ENCODE results near the gene SLC9A4.
A peak's percentile ranks its signal among the peaks of the same experiment; 100 is the strongest.

The SLC9A4 gene

GRCh38 chr2:102504833-102505232 lies 31.8 kb downstream of the SLC9A4 start:
- no peak for DNase-seq

DNA sequence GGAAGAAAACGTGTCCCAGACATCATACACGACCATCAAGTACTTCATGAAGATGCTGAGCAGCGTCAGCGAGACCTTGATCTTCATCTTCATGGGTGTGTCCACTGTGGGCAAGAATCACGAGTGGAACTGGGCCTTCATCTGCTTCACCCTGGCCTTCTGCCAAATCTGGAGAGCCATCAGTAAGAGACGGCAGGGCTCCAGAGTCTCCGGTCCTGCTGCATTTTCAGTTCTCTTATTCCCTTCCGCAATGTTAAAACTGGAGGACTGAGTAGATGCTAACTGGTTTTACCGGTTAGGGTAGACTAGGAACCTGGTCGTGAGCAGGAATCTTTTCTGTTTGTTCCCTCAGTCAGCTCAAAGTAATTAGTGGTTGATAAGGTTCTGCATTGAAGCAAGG lies 32.3 kb downstream of the SLC9A4 start:
- DNase-seq = no peak

- DNase-seq = no peak
Observed at GRCh38 chr2:102506743-102507142, 33.7 kb downstream of the SLC9A4 start.

DNA sequence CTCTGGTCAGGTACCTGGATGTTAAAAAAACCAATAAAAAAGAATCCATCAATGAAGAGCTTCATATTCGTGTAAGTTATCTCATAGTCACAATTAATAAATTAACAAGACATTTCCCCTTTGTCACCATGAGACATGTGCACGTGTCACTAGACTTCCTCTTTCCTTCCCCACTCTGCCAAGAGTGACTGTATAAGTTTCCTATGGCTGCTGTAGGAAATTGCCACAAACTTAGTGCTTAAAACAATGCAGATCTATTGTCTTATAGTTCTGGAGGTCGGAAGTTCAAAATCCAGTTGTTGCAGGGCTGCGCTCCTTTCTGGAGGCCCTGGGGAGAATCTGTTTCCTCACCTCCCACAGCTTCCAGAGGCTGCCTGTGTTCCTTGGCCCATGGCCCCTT lies 35.8 kb downstream of the SLC9A4 start:
- peak; percentile 65 for DNase-seq

- DNase-seq = peak; percentile 8
Observed at GRCh38 chr2:102509749-102510148, 36.7 kb downstream of the SLC9A4 start.

DNA sequence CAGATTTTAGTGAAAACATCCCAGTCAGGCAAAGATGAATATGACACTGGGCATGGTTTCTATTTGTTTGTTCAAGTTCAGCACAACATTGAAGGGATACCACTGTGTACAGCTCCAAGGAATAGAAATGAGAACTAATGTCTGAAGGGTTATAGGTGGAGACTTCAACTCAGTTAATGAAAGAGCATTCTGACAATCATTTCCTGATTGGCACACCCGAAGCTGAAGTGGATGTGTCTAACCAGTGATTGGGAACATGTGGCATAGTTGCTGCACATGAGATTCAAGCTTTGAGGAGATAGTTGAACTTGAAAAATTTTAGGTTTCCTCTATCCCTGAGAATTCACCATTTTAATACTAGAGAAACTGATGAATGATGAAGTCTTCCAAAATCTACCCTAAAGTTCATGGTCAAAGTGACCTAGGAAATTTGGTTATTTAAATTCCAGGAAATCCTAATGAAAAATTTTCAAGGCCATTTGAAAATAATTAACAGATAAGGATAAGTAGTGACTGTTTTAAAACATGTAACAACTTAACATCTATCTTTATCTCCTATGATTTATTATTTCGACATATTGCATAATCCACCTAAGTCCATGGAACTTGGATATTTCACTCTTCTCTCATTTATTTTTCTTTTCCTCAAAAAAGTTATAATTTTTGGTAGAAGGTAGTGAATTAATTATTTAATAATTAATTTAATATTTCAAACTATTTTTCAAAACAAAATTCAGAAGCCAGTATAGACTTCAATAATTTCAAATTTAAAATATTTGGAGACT lies 38.0 kb downstream of the SLC9A4 start:
- no peak for DNase-seq

DNA sequence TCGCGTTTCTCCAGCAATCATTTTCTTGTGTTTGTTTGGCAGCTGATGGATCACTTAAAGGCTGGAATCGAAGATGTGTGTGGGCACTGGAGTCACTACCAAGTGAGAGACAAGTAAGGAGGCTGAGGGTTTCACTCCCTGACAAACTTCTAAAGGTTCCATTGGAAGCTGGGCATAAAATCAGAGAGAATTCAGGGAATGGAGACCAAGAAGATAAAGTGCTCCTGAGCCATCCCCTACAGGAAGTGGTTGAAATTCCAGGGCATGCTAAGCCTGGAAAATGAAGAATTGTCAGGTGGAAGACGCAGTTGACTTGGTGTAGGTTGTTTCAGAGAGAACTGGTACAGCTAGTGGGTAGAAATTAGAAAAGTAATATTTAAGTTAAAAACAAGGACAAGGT lies 39.1 kb downstream of the SLC9A4 start:
- no peak for DNase-seq

- DNase-seq = no peak
Observed at GRCh38 chr2:102513355-102513939, 40.4 kb downstream of the SLC9A4 start.

- DNase-seq = no peak
Observed at GRCh38 chr2:102514061-102514785, 41.2 kb downstream of the SLC9A4 start.

DNA sequence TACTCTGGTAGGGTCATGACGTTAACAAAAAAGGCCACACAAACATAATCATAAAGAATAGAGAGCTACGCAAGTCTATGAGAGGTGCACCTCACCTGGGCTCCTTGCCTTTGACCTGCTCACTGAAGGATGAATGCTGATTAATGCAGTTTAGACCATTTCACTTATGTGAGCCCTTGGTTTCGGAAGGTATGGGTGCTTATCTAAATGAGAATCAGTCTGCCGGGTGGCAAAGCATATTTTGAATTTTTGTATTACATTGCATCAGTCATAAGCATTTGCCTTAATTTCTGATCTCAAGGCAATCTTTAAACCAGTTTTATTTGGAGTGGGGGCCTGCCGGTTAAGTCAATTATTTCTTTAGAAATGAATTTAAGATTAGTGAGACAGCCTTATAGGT lies 42.8 kb downstream of the SLC9A4 start:
- no peak for DNase-seq

DNA sequence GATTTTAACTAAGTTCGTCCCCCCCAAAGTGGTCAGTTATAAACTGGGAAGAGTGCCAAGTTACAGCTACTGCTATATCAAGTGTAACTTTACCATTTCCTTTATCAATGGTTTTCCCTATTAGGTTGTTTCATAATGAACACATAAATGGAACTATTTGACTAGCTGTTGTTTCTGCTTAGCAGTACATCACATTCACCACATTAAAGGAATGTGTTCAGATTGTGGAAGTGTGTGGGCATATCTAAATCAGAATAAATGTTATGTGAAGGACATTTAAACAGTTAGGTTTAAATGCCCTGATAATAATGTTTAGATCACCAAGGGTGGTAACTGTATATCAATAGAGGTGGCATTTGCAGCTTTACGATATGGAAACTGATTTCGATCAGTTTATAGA lies 45.1 kb downstream of the SLC9A4 start:
- DNase-seq = no peak

DNA sequence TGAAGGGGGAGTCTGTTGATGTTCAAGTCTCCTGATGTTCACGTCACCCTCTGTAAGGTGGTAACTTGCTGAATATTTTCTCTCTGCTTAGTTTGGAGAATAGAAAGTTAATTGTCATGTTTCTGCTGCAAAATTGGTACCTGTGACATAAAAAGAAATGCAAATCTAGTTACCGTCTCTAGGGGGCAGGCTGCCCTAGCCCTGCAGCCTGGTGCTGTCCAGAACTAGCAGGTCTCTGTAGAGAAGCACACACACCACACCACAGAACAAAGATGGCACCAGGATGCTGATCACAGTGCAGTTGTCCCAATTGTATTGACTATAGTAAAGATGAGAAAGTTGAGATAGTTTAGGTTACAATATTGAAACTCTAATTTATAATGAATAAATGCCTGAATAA lies 47.0 kb downstream of the SLC9A4 start:
- DNase-seq = peak; percentile 71

DNA sequence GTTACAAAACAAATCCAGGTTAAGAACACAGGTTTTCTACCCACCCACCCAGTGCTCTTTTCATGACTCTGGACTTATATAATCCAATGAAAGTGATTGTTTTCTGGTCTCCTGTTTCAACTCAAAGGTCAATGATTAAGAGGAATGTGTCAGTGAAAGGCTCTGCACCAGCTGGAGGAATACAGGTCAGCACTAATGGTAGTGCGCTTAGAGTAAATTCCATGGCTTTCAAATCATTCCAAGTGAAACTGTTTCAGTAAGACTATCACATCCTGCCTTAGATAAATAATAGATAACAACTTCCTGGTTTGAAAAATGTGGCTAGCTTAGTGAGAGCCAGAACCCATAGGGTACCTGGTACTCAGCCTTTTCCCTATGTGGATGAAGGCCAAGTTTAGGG lies 47.8 kb downstream of the SLC9A4 start:
- no peak for DNase-seq

- DNase-seq = no peak
Observed at GRCh38 chr2:102522162-102522561, 49.1 kb downstream of the SLC9A4 start.

GRCh38 chr2:102522890-102523289 lies 49.9 kb downstream of the SLC9A4 start:
- DNase-seq = no peak

GRCh38 chr2:102523651-102524050 lies 50.6 kb downstream of the SLC9A4 start:
- DNase-seq = no peak

- DNase-seq = no peak
Observed at GRCh38 chr2:102527086-102527485, 54.1 kb downstream of the SLC9A4 start.

GRCh38 chr2:102538491-102538890 lies 65.5 kb downstream of the SLC9A4 start:
- no peak for DNase-seq

GRCh38 chr2:102540882-102541281 lies 67.9 kb downstream of the SLC9A4 start:
- DNase-seq = no peak

DNA sequence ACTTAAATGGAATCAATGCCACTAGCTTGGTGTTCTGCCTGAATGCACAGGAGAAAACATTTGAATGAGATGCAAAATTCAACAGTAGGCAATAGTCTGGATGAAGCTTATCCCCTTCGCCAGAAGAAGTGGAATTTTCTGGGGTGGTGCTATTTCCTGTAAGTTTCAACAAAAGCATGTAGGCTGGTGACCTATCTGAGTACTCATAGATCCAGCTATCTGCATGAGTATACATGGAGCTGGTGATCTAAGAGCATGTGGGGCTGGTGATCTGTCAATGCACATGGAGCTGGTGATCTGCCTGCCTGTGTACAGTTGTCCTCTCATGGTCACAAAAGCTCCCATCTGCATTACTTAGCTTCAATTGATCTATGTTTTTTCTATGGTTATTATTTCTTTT lies 71.2 kb downstream of the SLC9A4 start:
- DNase-seq = no peak

DNA sequence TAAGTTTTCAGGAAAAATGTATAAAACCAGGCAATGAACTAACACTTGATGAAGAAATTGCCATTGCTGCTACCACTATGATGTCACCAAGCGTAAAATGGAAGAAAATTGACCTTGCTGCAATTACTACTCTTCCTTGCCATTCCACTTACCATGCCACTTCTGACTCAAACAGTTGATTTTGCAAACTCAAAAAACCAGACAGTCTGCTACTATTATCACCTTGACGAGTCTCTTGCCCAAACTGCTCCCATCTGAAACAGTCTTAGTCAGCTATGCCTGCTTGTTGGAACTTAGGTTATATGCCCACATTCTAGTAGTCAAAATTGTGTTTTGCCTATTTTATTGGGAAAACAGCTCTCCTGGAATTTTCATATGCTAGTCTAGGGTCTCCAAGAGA lies 74.4 kb downstream of the SLC9A4 start:
- DNase-seq = no peak

DNA sequence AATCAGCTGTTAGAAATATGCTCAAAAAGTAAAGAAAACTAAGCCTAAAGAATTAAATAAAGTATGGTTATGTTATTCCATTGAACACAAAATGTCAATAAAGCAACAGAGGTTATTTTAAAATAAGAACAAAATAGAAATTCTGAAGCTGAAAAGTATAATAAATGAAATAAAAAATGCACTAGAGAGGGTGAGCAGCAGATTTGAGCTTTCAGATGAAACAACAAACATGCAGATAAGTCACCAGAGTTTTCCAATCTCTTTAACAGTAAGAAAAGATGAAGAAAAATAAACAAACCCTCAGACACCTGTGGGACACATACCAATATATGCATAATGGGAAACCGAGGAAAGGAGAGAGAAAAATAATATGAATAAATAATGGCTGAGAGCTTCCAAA lies 76.0 kb downstream of the SLC9A4 start:
- no peak for DNase-seq

- no peak for DNase-seq
Observed at GRCh38 chr2:102550151-102550550, 77.1 kb downstream of the SLC9A4 start.
